HepG2 (cell line): ENCODE data around the gene GNA12.

ENCODE experiments used
- CTCF ChIP-seq: sonication (generic); formaldehyde crosslinking; IDR thresholded peaks from 2 replicates; pipeline ENCODE4 v1.5.0; 2020; ENCODE audit warnings: mild to moderate bottlenecking, missing genetic modification reagents, moderate library complexity
- EZH2 ChIP-seq: conservative IDR thresholded peaks from 2 replicates; pipeline ENCODE4 v1.6.1; 2012; ENCODE audit warnings: mild to moderate bottlenecking, low read depth, low read length, moderate library complexity
- GABPA ChIP-seq, 2 experiments: IDR thresholded peaks; 2 replicates each; pipeline ENCODE4 v1.6.1; 2011 to 2016; ENCODE audit warnings: low read depth in 2 of 2, low read length in 1 of 2, missing biosample characterization in 1 of 2, missing genetic modification characterization in 1 of 2
- MLX ChIP-seq: IDR thresholded peaks from 2 replicates; pipeline ENCODE4 v1.6.1; 2016
- TAF1 ChIP-seq: sonication (generic); formaldehyde crosslinking; IDR thresholded peaks from 2 replicates; pipeline ENCODE4 v1.4.0; 2020; ENCODE audit warnings: missing genetic modification reagents
- ZFP82 ChIP-seq: sonication (generic); formaldehyde crosslinking; IDR thresholded peaks from 2 replicates; pipeline ENCODE4 v1.5.1; 2020; ENCODE audit warnings: mild to moderate bottlenecking, missing genetic modification reagents, borderline replicate concordance
- ZKSCAN1 ChIP-seq: fragments of 150-350 bp; IDR thresholded peaks from 2 replicates; pipeline ENCODE4 v1.6.1; 2014; ENCODE audit warnings: low read length
- ZNF224 ChIP-seq: sonication (generic); formaldehyde crosslinking; IDR thresholded peaks from 2 replicates; pipeline ENCODE4 v1.5.0; 2020; ENCODE audit warnings: mild to moderate bottlenecking, missing genetic modification reagents
- ZNF280B ChIP-seq: sonication (generic); formaldehyde crosslinking; IDR thresholded peaks from 2 replicates; pipeline ENCODE4 v1.5.0; 2020; ENCODE audit warnings: missing genetic modification reagents, mild to moderate bottlenecking, borderline replicate concordance
- ZNF550 ChIP-seq: sonication (generic); formaldehyde crosslinking; IDR thresholded peaks from 2 replicates; pipeline ENCODE4 v1.4.0; 2020; ENCODE audit warnings: mild to moderate bottlenecking, missing genetic modification reagents, borderline replicate concordance
- ZNF740 ChIP-seq: sonication (generic); formaldehyde crosslinking; IDR thresholded peaks from 2 replicates; pipeline ENCODE4 v1.4.0; 2020; ENCODE audit warnings: missing genetic modification reagents
- ZSCAN9 ChIP-seq: IDR thresholded peaks from 2 replicates; pipeline ENCODE4 v1.6.1; 2016; ENCODE audit warnings: borderline replicate concordance

- TF ChIP-seq GABPA (IDR thresholded peaks at IDR 0.05; ENCODE audit: low read depth, low read length) (no peak), GABPA (CRISPR knock-in tag; IDR thresholded peaks at IDR 0.05; ENCODE audit: low read depth) (no peak), CTCF (CRISPR knock-in tag) (no peak), ZFP82 (CRISPR knock-in tag) (no peak), ZNF740 (no peak), ZKSCAN1 (no peak), MLX (CRISPR knock-in tag) (no peak), ZNF280B (CRISPR knock-in tag) (no peak), TAF1 (CRISPR knock-in tag) (no peak), ZSCAN9 (CRISPR knock-in tag) (no peak), EZH2 (no peak), ZNF550 (CRISPR knock-in tag) (no peak), ZNF224 (no peak)
These were observed 40.1 kb upstream of the GNA12 start for GRCh38 chr7:2884161-2884560.
